CD4-positive, alpha-beta T cell (primary cell): ENCODE data around the gene FIZ1. TPM values are rescaled to one million over a fixed set of nuclear protein-coding genes. Genes with fewer than 3 reads are reported as not detected.

Source experiments
- ATAC-seq: fragments of 200-7000 bp; cut with Tn5 transposase; one replicate; pipeline ENCODE4 v1.10.0; 2022; ENCODE audit warnings: mild to moderate bottlenecking; ENCODE audit not compliant: poor library complexity
- CTCF ChIA-PET: fragments of 350-600 bp; sonication (Branson Sonifier 250); formaldehyde crosslinking; loops from one replicate; lab custom pipeline; 2021; ENCODE audit warnings: antibody characterized with exemption, inconsistent platforms; lab: Charles Lee
- POLR2A ChIA-PET: fragments of 350-600 bp; sonication (Branson Sonifier 250); formaldehyde crosslinking; loops from one replicate; lab custom pipeline; 2021; ENCODE audit warnings: antibody characterized with exemption, inconsistent platforms; lab: Charles Lee
- DNase-seq, 14 experiments: peaks; one replicate each; pipeline ENCODE4 v3.0.0-alpha.2; 2013 to 2020; ENCODE audit warnings: mixed read lengths in 2 of 14
- H3K27ac ChIP-seq, 2 donors: one replicate each; pipeline versions ENCODE4 v1.5.1 to v1.7.0; 2013; ENCODE audit warnings: low read length in 2 of 2, low read depth in 1 of 2, mild to moderate bottlenecking in 1 of 2
- H3K27me3 ChIP-seq, 2 experiments: 1 replicate in 1 of 2; 2 replicates in 1 of 2; pipeline versions ENCODE4 v1.6.1 to v1.7.0; 2013; ENCODE audit warnings: low read length in 2 of 2, control low read depth in 1 of 2, mild to moderate bottlenecking in 1 of 2, moderate library complexity in 1 of 2; ENCODE audit not compliant: insufficient read depth in 2 of 2, control insufficient read depth in 1 of 2
- H3K36me3 ChIP-seq: one replicate; pipeline ENCODE4 v1.6.1; 2013; ENCODE audit warnings: low read length, control low read depth; ENCODE audit not compliant: insufficient read depth
- H3K4me1 ChIP-seq: one replicate; pipeline ENCODE4 v1.6.1; 2013; ENCODE audit warnings: low read length, control low read depth; ENCODE audit not compliant: insufficient read depth
- H3K4me3 ChIP-seq: one replicate; pipeline ENCODE4 v1.5.1; 2013; ENCODE audit warnings: mild to moderate bottlenecking, low read length, moderate library complexity
- H3K9me3 ChIP-seq, 2 experiments: 1 replicate in 1 of 2; 2 replicates in 1 of 2; pipeline versions ENCODE4 v1.6.1 to v1.7.0; 2013; ENCODE audit warnings: low read length in 2 of 2, mild to moderate bottlenecking in 2 of 2, control low read depth in 1 of 2, moderate library complexity in 1 of 2; ENCODE audit not compliant: control insufficient read depth in 1 of 2, insufficient read depth in 1 of 2
- H3K27ac Mint-ChIP-seq: one replicate; pipeline ENCODE4 v1.8.0; 2020; ENCODE audit warnings: mixed read lengths
- H3K27me3 Mint-ChIP-seq: one replicate; pipeline ENCODE4 v1.8.0; 2021; ENCODE audit warnings: mixed read lengths
- H3K36me3 Mint-ChIP-seq: one replicate; pipeline ENCODE4 v1.8.0; 2021; ENCODE audit warnings: low read depth, mixed read lengths
- H3K4me1 Mint-ChIP-seq: one replicate; pipeline ENCODE4 v1.8.0; 2021; ENCODE audit warnings: low read depth, mixed read lengths
- H3K4me3 Mint-ChIP-seq: one replicate; pipeline ENCODE4 v1.8.0; 2020; ENCODE audit warnings: mild to moderate bottlenecking, mixed read lengths
- H3K9me3 Mint-ChIP-seq: one replicate; pipeline ENCODE4 v1.8.0; 2020; ENCODE audit warnings: mixed read lengths
- CTCF ChIP-seq: fragments of 200-600 bp; IDR thresholded peaks from one replicate; pipeline ENCODE4 v1.8.0; 2022; ENCODE audit warnings: antibody characterized with exemption, mild to moderate bottlenecking
- intact Hi-C, 2 experiments: fragments of 100-400 bp; cut with DNase I in 1 of 2; cut with micrococcal nuclease in 1 of 2; formaldehyde crosslinking; loops; one replicate each; pipeline versions ENCODE4 v1.15.1 to v1.9.0; 2023 to 2025; cut with DNase I, micrococcal nuclease
- total RNA-seq, 174 experiments: library from RNA in 2 of 174; stranded (reverse) in 2 of 174; gene quantifications; one replicate each; pipeline ENCODE4 v1.2.3 and lab custom pipeline; 2021 to 2026

Gene FIZ1
- total RNA-seq, 2 experiments from 2014 or later, result 5.5 to 7.3 TPM

GRCh38 chr19:55645512-55645881 is 46.2 kb upstream of the FIZ1 start:
- Histone ChIP-seq H3K36me3 (peaks cover 12% of the 10 kb centered on the region), H3K27me3 (no peaks in the 10 kb centered on the region), H3K4me3 (no peak overlapping the region), H3K9me3 (peaks cover 0 to under 1% of the 10 kb centered on the region in 2 experiments), H3K4me1 (peaks cover 70% of the 10 kb centered on the region), H3K27ac (no peak overlapping the region)
- DNase-seq, result no peak
- Mint-ChIP-seq H3K4me3 (peak overlapping the region; percentile 82), H3K9me3 (no peaks in the 10 kb centered on the region), H3K36me3 (peaks cover 16% of the 10 kb centered on the region), H3K4me1 (peaks cover 53% of the 10 kb centered on the region), H3K27ac (peak overlapping the region; percentile 36), H3K27me3 (no peaks in the 10 kb centered on the region)
- ChIA-PET POLR2A (interaction anchor here (0.6 to 2.0 kb wide), 4 partner anchors 9 to 1487 kb away, joined by 3 to 10 read pairs (median 4); partner anchors contain the start of genes U2AF2 and ZNF524), CTCF (interaction anchor here (0.6 kb wide), 1 partner anchor 12 kb away, joined by 3 read pairs; no protein-coding TSS in a partner anchor)
- ATAC-seq, result no peak
- intact Hi-C loops, result loop anchor here in 1 of 2 experiments (5.0 kb wide), 1 partner anchor 37 kb away; no protein-coding TSS in a partner anchor
- TF ChIP-seq CTCF, result no peak

- intact Hi-C loops, result loop anchor here (5.0 kb wide), 3 partner anchors 37 to 258 kb away; partner anchors contain the start of genes FIZ1 (in 1 of the 2) and RPL28 (in 1 of the 2)
- H3K27ac Mint-ChIP-seq, result peak overlapping the region; percentile 36
- no peak for TF ChIP-seq CTCF
- H3K27ac ChIP-seq, result no peak overlapping the region
- H3K9me3 Mint-ChIP-seq, result no peaks in the 10 kb centered on the region
- peaks cover 0 to 5% of the 10 kb centered on the region in 2 experiments for H3K9me3 ChIP-seq
- peak overlapping the region; percentile 89 for H3K4me3 Mint-ChIP-seq
- peaks cover 53% of the 10 kb centered on the region for H3K4me1 Mint-ChIP-seq
- DNase-seq (no peak), ATAC-seq (no peak)
- H3K27me3 Mint-ChIP-seq, result no peaks in the 10 kb centered on the region
- H3K36me3 ChIP-seq, result peaks cover 12% of the 10 kb centered on the region
- ChIA-PET POLR2A (interaction anchor here (0.6 to 3.0 kb wide), 3 partner anchors 9 to 1486 kb away, joined by 4 to 24 read pairs (median 10); partner anchors contain the start of genes U2AF2 and ZNF784), CTCF (no interaction called here)
- H3K4me1 ChIP-seq, result peaks cover 75% of the 10 kb centered on the region
- H3K27me3 ChIP-seq, result no peaks in the 10 kb centered on the region
- H3K36me3 Mint-ChIP-seq, result peaks cover 16% of the 10 kb centered on the region
- no peak overlapping the region for H3K4me3 ChIP-seq
These were observed 45.7 kb upstream of the FIZ1 start for GRCh38 chr19:55644842-55645511.

GRCh38 chr19:55644191-55644833 is 45.0 kb upstream of the FIZ1 start:
- H3K27ac Mint-ChIP-seq, result peak overlapping the region; percentile 88
- H3K9me3 Mint-ChIP-seq, result no peaks in the 10 kb centered on the region
- H3K9me3 ChIP-seq, result peaks cover 0 to 5% of the 10 kb centered on the region in 2 experiments
- no peaks in the 10 kb centered on the region for H3K27me3 Mint-ChIP-seq
- peak overlapping the region; percentile 89 for H3K4me3 Mint-ChIP-seq
- H3K27me3 ChIP-seq, result no peaks in the 10 kb centered on the region
- peaks cover 78% of the 10 kb centered on the region for H3K4me1 ChIP-seq
- peaks cover 16% of the 10 kb centered on the region for H3K36me3 Mint-ChIP-seq
- CTCF ChIA-PET, result no interaction called here
- DNase-seq, result no peak
- no peak for TF ChIP-seq CTCF
- peaks cover 50% of the 10 kb centered on the region for H3K4me1 Mint-ChIP-seq
- peak overlapping the region; percentile 78 for H3K4me3 ChIP-seq
- POLR2A ChIA-PET, result interaction anchor here (1.5 to 3.0 kb wide), 4 partner anchors 8 to 38 kb away, joined by 3 to 24 read pairs (median 12); partner anchors contain the start of genes U2AF2, ZNF784 and ZNF865
- no peak for ATAC-seq
- intact Hi-C loops, result loop anchor here in 1 of 2 experiments (5.0 kb wide), 2 partner anchors 47 to 257 kb away; partner anchors contain the start of genes FIZ1 and RPL28
- peaks cover 12% of the 10 kb centered on the region for H3K36me3 ChIP-seq
- peak overlapping the region; percentile 71 to 78 for H3K27ac ChIP-seq
